ENCODE data around the gene ALOX12B.
"Not testable (repeated sequence)": the region's sequence is repeated elsewhere in the genome, so short reads cannot be mapped to it uniquely, and the experiment has no call there.

ALOX12B gene

DNA sequence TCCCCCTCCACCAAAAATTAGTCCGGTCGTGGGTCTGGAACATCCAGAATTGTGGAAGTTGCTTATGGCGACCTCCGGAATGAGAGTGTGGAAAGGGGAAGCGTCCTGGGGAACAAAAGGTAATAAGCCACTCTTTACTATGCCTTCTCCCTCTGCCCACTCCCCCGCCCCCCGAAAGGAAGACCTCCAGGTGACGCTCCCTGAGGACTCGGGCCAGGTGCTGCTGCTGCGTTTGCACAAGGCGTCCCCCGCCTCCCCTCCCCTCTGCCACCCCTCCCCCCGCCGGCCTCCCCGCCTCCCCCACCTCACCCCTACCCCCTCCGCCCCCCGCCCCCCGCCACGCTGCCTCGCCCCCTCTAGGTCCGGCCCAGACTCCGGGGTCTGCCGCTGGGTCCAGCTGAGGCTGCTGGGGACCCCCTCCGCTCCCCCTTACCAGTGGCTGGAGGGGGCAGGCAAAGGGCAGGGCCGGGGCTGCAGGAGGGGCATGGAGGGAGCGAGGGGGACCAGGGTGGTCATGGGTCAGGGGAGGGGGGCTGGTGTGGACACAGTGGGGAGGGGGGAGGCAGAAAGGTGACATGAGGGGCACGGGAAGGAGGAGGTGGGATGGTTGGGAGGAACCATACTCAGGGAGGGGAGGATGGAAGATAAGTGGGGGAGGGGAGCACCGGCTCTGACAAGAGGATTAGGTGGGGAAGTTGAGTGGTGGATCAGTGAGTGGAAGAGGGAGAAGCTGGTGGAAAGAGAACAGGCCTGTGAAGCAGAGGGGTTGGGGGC, 23.6 kb downstream of the ALOX12B start:
- no peak for DNase-seq

DNA sequence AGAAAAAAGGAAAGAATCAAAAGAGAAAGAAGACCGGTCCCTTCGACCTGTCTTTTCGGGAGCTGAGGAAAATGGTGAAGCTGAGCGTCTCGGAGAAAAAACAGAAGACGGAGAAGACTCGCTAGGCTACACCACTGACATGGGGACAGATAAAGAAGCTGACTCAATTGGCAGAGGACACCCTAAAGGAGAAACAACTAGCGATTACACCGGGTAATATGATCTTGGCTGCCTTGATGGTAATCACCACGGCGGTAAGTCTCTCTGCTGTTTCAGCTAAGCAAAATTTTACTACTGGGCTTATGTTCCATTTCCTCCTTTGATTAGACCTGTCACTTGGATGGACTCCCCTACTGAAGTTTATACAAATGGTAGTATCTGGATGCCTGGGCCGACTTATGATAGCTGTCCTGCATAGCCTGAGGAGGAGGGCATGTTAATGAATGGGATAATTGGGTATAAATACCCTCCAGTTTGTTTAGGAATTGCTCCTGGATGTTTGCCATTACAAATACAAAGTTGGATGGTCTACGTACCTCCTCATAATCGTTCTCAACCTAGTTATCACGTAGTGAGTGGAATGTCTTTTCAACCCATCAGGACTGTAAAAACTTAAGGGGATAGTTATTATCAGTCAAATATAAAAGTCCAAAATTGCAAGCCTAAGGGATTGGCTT, 24.6 kb downstream of the ALOX12B start:
- peak; percentile 47 for DNase-seq

DNA sequence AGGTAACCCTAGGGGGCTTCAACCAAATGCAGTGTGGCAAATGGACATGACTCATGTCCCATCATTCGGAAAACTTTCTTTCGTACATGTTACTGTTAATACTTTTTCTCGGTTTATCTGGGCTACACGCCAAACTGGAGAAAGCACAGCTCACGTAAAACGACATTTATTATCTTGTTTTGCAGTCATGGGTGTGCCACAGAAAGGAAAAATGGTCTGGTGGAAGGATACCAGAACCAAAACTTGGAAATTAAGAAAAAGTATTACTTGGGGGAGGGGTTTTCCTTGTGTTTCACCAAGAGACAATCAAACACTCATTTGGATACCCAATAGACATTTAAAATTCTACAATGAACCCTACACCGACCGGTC, 25.1 kb downstream of the ALOX12B start:
- no peak for DNase-seq

DNA sequence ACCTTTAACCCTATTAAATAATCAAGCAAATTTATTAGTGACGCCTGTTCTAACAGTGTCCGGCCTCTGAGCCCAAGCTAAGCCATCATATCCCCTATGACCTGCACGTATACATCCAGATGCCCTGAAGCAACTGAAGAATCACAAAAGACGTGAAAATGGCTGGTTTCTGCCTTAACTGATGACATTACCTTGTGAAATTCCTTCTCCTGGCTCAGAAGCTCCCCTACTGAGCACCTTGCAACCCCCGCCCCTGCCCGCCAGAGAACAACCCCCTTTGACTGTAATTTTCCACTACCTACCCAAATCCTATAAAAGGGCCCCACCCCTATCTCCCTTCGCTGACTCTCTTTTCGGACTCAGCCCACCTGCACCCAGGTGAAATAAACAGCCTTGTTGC, 25.7 kb downstream of the ALOX12B start:
- DNase-seq: not testable (repeated sequence)

DNA sequence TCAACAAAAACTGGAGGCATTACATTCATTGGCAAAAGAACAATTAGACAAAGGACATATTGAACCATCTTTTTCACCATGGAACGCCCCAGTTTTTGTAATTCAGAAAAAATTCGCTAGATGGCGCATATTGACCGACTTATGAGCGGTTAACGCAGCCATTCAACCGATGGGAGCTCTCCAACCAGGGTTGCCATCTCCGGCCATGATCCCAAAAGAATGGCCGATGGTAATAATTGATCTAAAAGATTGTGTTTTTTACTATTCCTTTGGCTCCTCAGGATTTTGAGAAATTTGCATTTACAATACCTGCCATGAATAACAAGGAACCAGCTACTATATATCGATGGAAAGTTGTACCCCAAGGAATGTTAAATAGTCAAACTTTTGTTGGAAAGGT, 27.2 kb downstream of the ALOX12B start:
- DNase-seq: peak; percentile 64

DNA sequence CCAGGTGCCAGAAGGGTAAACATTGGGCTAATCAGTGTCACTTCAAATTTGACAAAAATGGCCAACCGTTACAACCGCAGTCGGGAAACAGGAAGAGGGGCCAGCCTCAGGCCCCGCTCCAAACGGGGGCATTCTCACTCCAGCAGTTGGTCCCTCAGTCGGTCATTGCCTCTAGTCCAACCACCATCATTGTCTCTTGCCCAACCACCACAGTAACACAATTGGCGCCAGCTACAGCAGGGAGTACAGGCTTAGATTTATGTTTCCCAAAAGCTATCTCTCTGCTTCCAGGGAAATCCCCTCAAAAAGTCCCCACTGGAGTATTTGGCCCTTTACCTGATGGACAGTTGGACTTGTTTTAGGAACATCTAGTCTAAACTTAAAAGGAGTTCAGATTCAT, 28.4 kb downstream of the ALOX12B start:
- DNase-seq: no peak

DNA sequence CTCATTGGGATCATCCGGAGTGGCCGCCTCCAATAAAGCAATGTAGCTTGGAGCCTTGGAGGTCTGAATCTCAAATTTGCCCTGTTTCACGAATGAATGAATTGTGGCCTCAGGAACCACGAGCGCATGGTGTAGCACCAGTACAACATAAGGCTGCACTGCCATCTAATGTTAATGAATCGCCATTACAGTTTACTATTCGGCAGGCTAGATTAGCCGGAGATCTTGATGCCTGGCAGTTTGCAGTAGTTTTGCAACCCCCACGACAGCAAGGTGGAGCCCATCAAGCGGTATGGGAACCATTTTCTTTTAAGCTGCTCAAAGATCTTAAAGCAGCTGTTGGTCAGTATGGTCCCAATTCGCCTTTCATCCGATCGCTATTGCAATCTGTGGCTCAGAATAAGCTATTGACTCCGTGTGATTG, 29.8 kb downstream of the ALOX12B start:
- DNase-seq: peak; percentile 72

DNA sequence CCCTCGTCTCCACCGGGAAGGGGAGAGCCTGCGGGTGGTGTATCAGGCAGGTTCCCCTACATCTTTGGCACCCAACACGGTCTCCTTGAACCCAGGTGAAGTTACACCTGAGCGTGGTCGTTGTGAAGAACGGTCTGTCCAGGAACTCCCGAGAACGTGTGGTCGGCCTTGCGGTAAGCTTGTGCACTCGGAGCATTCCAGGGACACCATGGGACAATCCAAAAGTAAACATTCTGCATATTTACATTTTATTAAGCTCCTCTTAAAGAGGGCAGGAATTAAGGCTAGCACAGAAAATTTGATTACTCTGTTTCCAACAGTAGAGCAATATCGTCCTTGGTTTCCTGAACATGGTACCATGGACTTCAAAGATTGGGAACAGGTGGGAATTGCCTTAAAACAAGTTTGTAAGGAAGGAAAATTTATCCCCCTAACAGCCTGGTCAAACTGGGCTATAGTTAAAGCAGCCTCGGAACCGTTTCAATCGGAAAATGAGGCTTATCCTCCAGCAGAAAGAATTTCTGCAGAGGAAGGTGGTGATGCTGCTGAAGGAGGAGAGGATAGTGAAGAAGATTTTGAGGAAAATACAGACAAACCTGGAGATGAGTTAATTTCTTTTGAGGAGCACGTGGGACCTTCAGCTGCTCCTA, 30.4 kb downstream of the ALOX12B start:
- no peak for DNase-seq

DNA sequence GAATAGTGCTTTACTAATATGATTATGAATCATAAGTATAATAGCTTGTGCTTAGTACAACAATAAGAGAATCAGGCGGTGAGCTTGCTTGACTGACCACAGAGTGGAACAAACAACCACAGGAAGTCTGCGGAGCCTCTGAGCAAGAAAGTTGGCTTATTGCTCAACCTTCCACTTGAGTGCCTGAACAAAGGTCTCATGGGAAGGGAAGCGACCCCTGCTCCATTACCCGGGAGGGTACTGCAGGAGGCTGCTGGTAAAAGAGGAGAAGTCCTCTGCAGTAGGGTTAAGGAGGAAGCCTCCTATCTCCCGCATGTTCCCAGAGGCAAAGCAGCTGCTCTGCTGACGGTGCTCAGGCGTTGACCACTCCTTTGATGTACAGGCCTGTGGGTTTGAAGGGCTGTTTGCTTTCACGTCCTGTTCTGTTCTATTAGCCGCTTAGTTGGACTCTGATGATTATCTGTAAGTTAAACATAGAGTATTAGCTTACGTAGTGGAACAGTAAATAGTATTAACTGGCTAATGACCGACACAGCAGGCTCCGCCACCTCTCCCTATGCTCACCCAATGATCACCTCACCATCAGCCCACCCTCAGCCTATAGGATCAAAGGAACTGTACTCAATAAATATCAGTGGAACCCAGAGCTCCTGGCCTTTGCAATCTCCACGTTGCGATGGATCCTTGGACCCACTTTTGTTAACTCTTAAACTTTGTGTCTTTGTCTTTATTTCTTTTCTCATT, 31.1 kb downstream of the ALOX12B start:
- DNase-seq: peak; percentile 81

DNA sequence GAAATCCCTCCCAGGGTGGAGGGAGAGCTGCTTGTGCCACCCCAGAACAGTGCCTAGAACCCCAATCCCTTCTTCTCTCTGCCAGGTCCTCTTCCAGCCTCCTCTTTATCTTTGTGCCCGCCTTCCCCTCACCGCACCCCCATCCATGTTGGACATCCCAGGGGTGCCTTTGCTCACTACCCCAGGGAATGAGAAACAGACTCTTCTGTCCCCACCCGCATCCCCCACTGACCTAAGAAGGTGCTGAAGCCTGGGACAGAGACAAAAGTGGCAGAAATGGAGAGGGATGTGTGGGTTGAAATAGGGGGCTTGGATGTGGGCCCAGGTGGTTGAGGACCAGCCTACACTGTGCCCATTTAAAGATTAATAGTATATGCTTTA, 31.7 kb downstream of the ALOX12B start:
- no peak for DNase-seq

DNA sequence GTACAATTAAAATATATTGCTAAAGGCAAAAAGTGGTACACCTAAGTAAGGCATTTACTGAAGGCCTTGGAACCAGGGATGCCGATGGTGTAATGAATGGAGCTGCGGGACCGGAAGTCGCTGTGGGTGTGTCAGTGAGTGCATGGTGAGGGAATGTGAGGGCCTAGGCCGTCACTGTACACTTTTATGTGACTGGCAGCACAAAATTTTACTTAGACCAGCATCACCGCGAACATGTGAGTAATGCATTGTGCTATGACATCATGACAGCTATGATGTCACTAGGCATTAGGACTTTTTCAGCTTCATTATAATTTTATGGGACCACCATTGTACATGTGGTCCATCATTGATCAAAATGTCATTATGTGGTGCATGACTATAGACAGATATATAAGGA, 33.9 kb downstream of the ALOX12B start:
- DNase-seq: no peak

DNA sequence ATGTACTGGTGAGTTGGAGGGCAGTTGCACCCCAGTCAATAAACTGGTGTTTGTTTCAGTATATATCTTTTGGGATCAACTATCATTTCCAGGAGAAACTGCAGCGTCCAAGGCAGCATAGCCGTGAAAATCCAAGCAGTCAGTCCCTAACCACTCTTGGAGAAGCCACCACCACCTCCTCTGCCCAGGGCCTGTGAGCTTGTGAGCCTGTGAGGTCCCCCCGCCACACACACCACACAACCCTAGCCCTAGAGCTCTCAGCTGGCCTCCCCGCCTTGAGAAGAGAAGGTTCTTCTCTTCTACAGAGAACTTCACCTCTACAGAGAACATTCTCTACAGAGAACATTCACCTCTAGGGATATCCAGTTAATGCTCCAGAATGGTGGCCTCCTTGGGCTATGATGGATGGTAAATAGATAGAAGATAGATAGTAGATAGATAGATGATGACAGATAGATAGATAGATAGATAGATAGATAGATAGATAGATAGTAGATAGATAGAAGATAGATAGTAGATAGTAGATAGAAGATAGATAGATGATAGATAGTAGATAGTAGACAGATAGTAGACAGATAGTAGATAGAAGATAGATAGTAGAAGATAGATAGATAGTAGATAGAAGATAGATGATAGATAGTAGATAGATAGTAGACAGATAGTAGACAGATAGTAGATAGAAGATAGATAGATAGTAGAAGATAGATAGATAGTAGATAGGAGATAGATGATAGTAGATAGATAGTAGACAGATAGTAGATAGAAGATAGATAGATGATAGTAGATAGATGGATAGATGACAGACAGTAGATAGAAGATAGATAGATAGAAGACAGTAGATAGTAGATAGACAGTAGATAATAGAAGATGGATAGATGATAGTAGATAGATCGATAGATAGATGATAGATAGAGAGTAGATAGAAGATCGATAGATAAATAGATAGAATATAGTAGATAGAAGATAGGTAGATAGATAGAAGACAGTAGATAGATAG, 35.0 kb downstream of the ALOX12B start:
- no peak for DNase-seq

DNA sequence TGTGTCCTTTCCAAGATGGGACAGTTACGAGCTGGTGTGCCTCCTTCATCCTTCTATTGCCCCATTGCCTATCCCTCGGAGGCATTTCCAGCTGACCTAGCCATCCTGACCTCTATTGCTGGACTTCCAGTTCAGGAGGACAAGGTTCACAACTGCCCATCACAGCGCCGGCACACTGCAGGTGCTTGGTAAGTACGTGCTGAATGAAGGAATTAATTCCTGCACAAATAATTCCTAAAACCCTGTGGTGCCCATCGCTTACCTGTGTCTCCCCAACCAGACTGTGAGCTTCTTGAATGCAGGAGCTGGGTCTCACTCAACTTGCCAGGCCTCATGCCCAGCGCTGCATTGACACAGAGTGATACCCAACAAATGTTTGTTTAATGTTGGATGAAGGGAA, 35.7 kb downstream of the ALOX12B start:
- no peak for DNase-seq

DNA sequence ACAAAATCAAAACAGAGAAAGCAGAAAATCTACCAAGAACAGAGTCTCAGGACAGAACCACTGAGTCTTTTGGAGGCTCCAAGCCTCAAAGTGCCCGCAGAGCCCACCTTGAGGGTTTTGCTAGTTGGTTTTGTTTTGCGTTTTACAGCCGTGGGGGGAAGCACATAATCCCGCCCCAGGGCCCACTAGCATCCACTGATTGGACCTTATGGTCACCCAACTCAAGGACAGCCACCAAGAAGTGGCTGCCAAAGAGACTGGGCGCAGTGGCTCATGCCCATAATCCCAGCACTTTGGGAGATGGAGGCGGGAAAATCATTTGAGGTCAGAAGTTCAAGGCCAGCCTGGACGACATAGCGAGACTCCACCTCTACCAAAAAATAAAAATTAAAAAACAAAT, 38.8 kb downstream of the ALOX12B start:
- DNase-seq: no peak

DNA sequence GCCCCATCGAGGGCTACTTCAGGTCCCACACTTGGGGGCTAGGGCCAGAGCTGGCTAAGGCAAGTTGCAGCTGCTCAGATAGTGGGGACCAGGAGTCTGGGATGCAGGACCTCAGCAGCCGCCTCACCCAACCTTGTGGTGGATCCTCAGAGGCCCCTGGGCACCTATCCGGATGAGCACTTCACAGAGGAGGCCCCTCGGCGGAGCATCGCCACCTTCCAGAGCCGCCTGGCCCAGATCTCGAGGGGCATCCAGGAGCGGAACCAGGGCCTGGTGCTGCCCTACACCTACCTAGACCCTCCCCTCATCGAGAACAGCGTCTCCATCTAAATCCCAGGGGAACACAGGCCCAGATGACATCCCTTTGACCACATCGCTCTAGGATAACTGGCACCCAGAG, 39.3 kb downstream of the ALOX12B start:
- no peak for DNase-seq

DNA sequence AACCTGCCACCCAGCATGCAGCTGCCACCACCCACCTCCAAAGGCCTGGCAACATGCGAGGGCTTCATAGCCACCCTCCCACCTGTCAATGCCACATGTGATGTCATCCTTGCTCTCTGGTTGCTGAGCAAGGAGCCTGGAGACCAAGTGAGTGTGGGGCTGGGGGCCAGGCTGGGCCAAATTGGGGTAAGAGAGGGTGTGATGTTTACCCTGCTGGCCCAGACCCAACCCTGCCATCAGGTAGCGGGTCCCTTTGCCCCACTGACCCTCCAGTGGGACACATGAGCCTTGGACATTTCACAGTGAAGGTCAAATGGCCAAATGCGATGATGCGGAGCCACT, 39.8 kb downstream of the ALOX12B start:
- no peak for DNase-seq

DNA sequence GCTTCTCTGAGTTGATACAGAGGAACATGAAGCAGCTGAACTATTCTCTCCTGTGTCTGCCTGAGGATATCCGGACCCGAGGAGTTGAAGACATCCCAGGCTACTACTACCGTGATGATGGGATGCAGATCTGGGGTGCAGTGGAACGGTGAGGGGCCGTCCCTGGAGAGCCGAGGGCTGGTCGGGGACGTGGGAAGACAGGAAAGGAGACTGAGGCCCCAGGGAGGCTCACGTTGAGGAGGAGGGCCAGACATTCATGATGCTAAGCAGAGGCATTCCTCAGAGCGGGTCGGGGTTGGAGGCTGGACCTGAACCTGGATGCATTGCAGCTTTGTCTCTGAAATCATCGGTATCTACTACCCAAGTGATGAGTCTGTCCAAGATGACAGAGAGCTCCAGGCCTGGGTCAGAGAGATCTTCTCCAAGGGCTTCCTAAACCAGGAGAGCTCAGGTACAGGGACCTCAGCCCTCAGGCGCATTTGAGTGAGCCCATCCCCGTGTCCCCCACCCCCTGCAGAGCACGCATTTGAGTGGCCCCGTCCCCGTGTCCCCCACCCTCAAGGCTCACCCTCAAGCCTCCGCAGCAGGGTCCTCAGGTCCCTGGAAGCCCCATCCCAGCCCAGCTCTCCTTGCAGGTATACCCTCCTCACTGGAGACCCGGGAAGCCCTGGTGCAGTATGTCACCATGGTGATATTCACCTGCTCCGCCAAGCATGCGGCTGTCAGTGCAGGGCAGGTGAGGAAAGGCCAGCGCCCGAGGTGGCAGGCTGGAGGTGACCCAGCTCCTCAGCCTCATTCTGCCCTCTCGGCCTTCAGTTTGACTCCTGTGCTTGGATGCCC, 40.4 kb downstream of the ALOX12B start:
- DNase-seq: no peak

DNA sequence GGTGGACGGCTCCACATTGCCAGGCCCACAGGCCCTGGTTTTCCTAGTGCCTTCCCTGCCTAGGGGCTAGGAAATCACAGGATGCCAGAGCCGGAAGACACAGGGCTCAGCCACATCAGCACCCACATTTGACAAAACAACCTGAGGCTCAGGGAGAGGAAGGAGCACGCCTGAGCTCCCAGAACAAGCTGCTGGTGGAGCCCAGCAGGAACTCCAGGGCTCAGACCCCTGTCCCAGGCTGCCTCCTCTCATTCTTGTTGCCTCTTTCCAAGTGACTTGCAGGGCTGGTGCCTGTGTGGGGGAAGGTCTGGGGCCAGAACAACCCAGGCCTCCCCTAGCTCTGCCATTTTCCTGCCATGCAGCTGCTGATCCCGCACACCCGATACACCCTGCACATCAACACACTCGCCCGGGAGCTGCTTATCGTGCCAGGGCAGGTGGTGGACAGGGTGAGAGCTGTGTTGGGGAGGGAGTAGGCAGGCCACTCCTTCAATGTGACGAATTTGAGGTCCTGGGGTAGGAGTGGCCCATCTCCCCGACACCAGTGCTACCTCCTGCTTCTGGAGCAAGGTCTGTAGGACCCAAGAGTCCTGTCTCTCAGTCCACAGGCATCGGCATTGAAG, 41.1 kb downstream of the ALOX12B start:
- DNase-seq: no peak

DNA sequence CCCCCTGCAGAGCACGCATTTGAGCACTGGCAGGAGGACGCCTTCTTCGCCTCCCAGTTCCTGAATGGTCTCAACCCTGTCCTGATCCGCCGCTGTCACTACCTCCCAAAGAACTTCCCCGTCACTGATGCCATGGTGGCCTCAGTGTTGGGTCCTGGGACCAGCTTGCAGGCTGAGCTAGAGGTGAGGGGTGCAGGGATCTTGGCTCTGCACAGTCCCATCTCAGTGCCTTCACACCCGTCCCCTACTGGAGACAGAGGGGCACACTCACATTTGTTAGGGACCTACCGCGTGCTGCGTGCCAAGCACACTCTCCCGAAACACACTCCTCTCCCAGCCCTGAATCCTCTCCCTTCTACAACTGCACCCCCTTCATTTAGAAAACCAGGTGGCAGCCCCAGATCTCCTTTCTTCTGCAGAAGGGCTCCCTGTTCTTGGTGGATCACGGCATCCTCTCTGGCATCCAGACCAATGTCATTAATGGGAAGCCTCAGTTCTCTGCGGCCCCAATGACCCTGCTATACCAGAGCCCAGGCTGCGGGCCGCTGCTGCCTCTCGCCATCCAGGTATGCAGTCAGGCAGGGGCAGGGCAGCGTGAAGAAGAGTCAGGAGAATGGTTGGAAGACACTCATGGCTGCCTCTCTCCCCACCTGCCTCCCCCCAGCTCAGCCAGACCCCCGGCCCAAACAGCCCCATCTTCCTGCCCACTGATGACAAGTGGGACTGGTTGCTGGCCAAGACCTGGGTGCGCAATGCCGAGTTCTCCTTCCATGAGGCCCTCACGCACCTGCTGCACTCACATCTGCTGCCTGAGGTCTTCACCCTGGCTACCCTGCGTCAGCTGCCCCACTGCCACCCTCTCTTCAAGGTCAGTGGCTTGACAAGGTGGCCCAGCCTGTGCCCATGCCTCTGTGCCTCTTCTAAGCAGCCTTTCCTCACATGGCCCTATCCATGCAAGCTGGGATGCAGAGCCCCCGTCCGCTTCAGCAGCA, 42.4 kb downstream of the ALOX12B start:
- no peak for DNase-seq

DNA sequence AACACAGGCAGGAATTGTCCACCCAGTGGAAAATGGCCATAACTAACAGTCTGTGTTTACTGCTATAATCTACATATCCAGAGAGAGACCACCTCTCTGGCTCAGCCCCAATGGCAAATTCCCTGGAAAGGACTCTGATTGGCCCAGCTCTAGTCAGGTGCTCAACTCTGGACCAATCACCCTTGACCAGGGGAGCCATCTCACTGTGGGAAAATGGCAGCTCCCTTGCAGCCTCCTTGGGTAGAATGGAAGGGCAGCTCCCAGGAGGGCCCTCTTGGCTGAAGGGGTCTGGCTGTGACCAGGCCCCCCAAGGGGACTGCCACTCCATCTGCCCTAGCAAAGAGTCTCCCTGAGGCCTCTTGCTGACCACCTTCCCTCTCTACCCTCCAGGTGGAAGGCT, 45.5 kb downstream of the ALOX12B start:
- no peak for DNase-seq
